Gastroesophageal sphincter (tissue), 2 donors: Measurements from ENCODE around the gene SLC24A3.

ENCODE experiments used
- EP300 ChIP-seq: sonication (generic); formaldehyde crosslinking; IDR thresholded peaks from one replicate; pipeline ENCODE4 v1.6.1; 2017; ENCODE audit warnings: antibody characterized with exemption, mild to moderate bottlenecking
- POLR2A ChIP-seq, 2 donors: fragments of 450-650 bp; IDR thresholded peaks; one replicate each; pipeline ENCODE4 v1.6.1; 2017; ENCODE audit warnings: antibody characterized with exemption in 2 of 2, mild to moderate bottlenecking in 2 of 2, moderate library complexity in 1 of 2
- POLR2AphosphoS5 ChIP-seq: sonication (generic); formaldehyde crosslinking; IDR thresholded peaks from one replicate; pipeline ENCODE4 v1.6.1; 2017; ENCODE audit warnings: antibody characterized with exemption

- no peak for TF ChIP-seq EP300
- TF ChIP-seq POLR2A (IDR thresholded peaks at IDR 0.05) = no peak
- TF ChIP-seq POLR2AphosphoS5 = no peak
Observed at GRCh38 chr20:19318610-19319009, 106.2 kb downstream of the SLC24A3 start.
